Dermis blood vessel endothelial cell (primary cell): ENCODE data around the gene STYX. TPM values are rescaled to one million over a fixed set of nuclear protein-coding genes. Genes with fewer than 3 reads are reported as not detected.

ENCODE experiments used
- DNase-seq: peaks from one replicate; pipeline ENCODE4 v3.0.0; 2010
- total RNA-seq: library from RNA; depleted of rRNA; stranded (reverse); fragments of >200 nt; gene quantifications from 2 replicates; pipeline ENCODE4 v1.2.3, GENCODE V29; 2014

The STYX gene
- 23.8 and 25.8 TPM in 2 replicates for total RNA-seq

DNA sequence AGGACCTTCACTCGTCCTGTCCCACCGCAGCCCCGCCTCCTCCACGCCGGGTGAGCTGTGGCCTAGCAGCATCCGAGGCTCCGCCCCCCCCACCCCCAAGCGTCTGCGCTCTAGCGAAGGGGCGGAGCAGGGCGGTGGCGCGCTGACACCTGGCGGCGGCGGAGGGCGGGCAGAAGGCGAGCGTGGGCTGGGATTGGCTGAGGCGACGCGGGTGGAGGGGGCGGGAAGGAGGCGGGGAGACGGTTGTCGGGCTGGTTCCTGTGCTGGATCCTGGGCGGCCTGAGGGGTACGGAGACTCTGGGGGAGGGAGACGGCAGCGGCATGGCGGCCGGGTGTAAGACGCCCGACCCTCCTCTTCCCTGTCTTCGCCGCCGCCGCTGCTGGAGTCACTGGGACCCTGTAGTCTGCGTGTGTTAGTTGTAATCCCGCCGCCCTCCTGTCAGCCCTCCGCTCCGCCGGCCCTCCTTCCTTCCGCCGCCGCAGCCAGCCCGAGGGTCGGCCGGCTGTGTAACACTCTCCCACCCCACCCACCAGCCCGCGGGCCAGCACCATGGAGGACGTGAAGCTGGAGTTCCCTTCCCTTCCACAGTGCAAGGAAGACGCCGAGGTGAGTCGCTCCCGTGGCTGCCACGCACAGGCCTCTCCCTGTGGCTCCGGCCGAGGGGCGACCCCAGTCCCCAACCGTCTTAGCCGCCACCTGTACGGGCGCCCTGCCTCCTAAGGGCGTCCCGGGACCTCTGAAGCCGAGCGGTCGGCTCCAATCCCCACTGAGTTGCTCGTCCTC lies at the start of gene STYX:
TSS of gene STYX (plus strand) at position 242 of the 784 bp plus-strand sequence. CDS start at position 551, 309 bp downstream.
- peak; percentile 99 for DNase-seq

- no peak for DNase-seq
Measured at GRCh38 chr14:52683985-52684520, 45.9 kb upstream of the STYX start.

DNA sequence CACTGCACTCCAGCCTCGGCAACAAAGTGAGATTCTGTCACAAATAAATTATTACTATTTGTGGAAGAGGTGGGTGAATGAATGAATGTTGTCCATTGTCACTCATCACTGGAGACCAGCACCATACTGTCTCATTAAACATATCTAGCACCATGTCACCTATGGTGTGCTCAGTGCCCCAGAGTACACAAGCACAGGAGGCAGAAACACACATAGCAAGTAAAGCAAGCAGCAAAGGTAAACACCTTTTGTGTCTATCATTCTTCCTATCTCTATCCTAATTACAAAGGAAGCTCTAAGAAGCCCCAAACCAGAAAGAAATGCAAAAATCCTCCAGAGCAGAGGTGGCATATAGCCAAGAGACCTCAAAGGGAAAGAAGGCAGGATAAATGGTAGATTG lies 43.8 kb upstream of the STYX start:
- no peak for DNase-seq

DNA sequence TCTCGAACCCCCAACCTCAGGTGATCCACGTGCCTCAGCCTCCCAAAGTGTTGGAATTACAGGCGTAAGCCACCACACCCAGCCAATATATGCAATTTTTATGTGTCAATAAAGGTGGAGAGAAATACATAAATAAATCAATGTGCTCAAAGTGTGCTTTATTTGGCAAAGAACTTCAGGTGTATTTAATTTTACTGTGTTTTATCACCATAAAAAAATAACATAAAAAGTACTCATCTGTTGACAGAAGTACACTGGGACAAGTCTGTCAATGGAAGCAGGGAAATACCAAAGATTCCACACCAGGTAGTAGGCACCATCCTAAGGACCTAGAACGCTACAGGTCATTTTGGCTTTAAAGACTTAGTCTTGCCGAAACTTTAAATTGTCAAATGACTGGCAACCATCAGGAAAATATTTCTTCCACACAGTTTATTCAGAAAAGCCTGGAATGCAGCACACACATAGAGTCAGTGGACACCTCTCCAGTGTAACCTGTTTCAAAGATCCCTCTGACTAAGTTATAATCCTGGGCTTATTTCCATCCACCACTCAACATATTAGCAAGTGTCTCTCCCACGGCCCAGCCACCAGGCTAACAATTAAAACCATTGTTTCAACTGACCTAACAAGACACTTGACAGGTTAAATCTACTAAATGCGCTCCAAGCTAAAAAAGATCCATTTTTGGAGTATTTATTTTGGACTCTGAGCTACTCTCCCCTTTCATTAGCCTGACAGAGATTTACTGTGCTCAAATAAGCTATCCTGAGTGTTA lies 38.8 kb upstream of the STYX start:
- no peak for DNase-seq

GRCh38 chr14:52692248-52692962 lies 37.6 kb upstream of the STYX start:
- no peak for DNase-seq

- DNase-seq = no peak
Measured at GRCh38 chr14:52693036-52693435, 36.9 kb upstream of the STYX start.

GRCh38 chr14:52693532-52693931 lies 36.4 kb upstream of the STYX start:
- DNase-seq = no peak

DNA sequence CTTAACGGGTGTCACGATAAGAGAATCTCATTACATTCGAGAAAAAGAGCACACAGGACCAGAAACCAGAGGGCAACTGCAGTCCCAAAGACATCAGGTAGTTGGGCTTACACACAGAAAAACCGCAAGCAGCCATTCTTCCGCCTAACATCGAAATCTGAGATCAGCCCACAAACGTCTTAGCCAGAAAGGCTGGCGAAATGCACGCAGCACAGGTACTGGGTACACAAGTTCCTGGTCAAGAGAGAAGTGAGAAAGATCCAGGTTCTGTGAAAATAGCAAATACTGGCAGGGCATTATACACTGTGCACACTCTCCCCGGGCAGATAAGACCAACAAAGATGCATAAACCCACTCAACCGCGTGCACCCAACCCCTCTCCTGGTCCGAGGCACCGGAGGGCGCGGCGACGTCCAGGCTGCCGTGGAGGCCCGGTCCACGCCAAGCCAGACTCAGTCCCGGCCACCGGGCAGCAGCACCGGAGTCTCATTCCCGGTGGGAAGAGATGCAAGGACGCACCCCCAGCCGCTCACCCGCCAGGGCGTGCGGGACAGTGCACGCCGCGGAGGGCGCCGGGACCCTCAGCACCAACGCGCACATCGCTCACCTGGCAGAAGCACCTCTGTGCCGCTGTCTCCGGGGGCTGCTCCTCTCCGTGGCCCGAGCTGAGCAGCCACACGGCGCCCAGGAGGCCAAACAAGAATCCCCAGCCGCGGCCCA lies 35.0 kb upstream of the STYX start:
- peak; percentile 65 for DNase-seq

DNA sequence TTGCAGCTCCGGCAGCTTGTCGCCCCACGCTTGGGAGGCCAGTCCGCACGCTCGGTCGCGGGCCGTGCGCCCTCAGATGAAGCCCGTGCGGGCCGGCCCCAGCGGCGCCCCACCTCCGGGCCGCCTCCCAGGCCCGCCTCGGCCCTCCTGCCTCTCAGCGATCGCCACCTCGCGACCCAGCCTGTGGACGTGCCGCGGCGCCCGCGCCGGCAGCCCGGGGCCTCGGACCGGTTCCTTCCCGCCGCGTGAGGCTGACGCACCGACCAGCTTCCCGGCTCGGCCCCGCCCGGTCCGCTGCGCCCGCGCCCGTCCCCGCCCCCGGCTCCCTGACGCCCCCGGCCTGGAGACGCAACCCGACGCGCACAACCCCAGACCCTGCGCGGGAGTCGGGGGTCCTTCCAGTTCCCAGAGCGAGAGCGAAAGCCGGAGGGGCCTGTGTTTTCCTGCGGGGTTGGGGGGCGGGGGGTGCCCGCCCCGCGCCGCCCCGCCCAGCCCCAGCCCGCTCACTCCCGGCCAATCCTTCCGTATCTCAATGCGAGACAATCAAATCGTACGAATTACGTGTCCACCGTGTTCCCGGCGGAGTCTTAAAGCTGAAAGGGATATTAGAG lies 34.4 kb upstream of the STYX start, which contains the start of gene ERO1A:
TSS of gene ERO1A (minus strand) at position 78 of the 611 bp plus-strand sequence. CDS start at position 1, 77 bp downstream.
- peak; percentile 90 for DNase-seq

GRCh38 chr14:52700701-52701172 lies 29.2 kb upstream of the STYX start:
- DNase-seq = peak; percentile 70

- peak; percentile 23 for DNase-seq
Measured at GRCh38 chr14:52701223-52701622, 28.7 kb upstream of the STYX start.

GRCh38 chr14:52703225-52703624 lies 26.7 kb upstream of the STYX start:
- peak; percentile 66 for DNase-seq

GRCh38 chr14:52703664-52704063 lies 26.3 kb upstream of the STYX start:
- no peak for DNase-seq

GRCh38 chr14:52706286-52706685 lies 23.7 kb upstream of the STYX start:
- DNase-seq = peak; percentile 59

DNA sequence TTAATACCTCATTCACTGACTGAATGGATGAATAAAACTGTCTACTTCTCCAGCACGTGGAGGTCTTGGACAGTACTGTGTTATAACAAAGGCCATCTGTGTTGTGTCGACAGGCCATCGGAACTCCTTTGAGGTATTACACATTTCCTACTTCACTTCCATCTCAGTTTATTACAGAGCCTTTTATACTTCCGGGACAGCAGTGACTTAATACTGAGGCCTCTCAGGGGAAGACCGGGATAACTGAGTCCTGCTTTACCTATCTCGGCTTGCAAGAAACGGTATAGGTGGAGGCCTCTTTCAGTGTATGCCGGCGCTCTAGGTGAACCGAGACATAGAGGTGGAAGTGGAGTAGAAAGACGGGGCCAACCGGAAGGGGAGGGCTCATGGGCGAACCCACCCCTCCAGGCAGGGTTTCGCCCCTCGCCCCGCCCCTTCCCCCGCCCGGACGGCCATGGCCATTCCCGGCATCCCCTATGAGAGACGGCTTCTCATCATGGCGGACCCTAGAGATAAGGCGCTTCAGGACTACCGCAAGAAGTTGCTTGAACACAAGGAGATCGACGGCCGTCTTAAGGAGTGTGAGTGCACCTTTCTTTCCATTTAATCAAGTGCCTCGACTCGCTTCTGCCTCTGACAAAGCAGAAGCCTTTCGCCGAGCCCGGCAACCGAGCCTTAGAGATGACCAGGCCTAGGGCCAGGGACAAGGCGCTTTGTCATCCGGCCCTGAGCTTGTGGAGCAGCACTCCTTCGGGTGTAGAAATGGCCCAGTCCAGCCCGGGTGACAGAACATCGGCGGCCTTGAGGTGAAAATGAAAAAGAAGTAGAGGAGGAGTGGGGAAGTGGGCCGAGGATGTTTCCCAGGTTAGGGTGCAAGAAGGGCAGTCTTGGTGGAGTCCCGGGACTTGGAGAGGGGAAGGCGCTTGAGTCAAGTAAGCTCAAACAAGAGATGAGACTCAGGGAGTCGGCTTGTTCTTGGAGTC lies 23.0 kb upstream of the STYX start, which contains the start of gene PSMC6:
TSS of gene PSMC6 (plus strand) at position 477 of the 983 bp plus-strand sequence. CDS start at position 497, 20 bp downstream.
- DNase-seq = peak; percentile 94

GRCh38 chr14:52711666-52712065 lies 18.3 kb upstream of the STYX start:
- no peak for DNase-seq

GRCh38 chr14:52716155-52716554 lies 13.8 kb upstream of the STYX start:
- DNase-seq = no peak

DNA sequence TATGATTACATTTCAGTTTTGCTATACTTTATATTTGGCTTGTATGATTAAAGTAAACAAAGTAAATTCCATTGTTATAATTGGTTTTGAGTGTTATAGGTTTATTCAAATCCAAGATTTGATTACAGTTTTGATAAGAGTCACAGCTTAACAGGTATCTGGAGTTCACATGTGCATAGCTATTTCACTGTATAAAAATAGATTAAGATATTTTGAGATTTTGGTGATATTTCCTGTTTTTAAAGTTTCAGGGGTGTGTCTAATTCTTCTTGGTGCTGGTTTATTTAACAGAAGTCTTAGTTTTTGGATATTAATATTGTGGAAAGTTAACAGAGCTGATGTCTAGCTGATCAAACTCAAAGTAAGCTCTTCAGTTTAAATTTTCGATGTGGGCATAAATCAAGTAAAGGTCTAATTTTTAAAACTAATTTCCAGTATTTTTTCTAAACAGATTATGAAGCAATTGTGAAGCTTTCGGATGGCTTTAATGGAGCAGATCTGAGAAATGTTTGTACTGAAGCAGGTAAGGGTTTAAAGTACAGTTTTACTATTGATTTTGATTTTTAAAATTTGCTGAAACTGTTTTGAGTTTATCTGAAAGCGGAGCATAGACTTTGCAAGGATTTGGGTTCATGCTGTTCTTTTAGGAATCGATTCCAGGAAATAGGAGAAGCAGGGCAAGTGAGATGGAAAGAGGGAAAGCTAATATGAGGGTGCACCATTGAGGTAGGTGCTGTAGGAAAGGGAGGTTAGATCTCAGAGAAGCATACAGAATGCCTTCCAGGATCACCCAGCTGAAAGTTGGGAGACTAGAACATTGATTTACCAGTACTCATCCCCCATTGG lies 6.2 kb upstream of the STYX start:
- no peak for DNase-seq

DNA sequence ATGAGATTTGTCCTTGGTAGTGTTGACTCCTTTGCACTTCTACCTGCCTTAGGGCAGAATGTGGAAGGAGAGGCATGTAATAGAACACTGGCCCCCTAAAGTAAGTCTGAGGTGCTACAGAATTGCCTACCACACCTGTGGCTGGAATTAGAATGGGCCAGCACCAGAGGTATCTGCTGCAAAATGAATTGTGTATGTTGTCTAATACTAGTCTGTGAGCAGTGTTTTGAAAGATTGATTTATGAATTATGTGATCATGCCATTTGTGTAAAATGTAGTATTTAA lies 5.7 kb upstream of the STYX start:
- no peak for DNase-seq
